K562 (cell line): ENCODE measurements around the gene FILIP1. TPM values are rescaled to one million over a fixed set of nuclear protein-coding genes. Genes with fewer than 3 reads are reported as not detected.

ENCODE experiments used
- ATAC-seq: fragments of 200-7000 bp; cut with Tn5 transposase; 3 replicates; pipeline ENCODE4 v1.9.1; 2020; ENCODE audit warnings: moderate library complexity
- BruUV-seq: library from RNA; stranded (reverse); fragments of 400-500 nt; replicated peaks from 2 replicates; lab custom pipeline; 2021; lab: Mats Ljungman, UMichigan
- CTCF ChIA-PET: fragments of 300-600 bp; formaldehyde crosslinking; extraction: SDS; loops from one replicate; lab custom pipeline; 2021; ENCODE audit warnings: low intra/inter-chr PET ratio; lab: Yijun Ruan, JAX
- POLR2A ChIA-PET: fragments of 300-600, 350-650 bp; sonication (Branson Sonifier 250); formaldehyde crosslinking; extraction: SDS; loops from one replicate; lab custom pipeline; 2021; ENCODE audit warnings: antibody characterized with exemption, inconsistent platforms; lab: Yijun Ruan, JAX
- DNase-seq, 4 experiments: peaks; one replicate each; pipeline versions ENCODE4 v3.0.0 to v3.0.0-alpha.2; 2011 to 2018; ENCODE audit warnings: low spot score in 3 of 4, mixed read lengths in 3 of 4; ENCODE audit errors: extremely low read depth in 1 of 4
- FAIRE-seq: peaks from 2 replicates; lab custom pipeline; 2011; peaks lifted over from hg19 to GRCh38; lab: Jason Lieb, UNC
- H2AFZ ChIP-seq: 2 replicates; pipeline ENCODE4 v1.6.0; 2011; ENCODE audit warnings: low read depth, low read length, control low read depth, inconsistent platforms
- H3K27ac ChIP-seq: fragments of 200-600 bp; 3 replicates; pipeline ENCODE4 v1.8.0; 2011; ENCODE audit warnings: low read depth, mild to moderate bottlenecking, control low read depth, inconsistent platforms, low read length, moderate library complexity, mixed read lengths; ENCODE audit errors: extremely low read depth
- H3K27me3 ChIP-seq, 2 experiments: fragments of 300-600 bp in 1 of 2; 2 replicates in 1 of 2; 3 replicates in 1 of 2; pipeline versions ENCODE4 v1.6.0 to v1.8.0; 2011; ENCODE audit warnings: inconsistent platforms in 2 of 2, low read length in 2 of 2, mild to moderate bottlenecking in 1 of 2, mixed read lengths in 1 of 2, moderate library complexity in 1 of 2; ENCODE audit not compliant: control insufficient read depth in 2 of 2, insufficient read depth in 2 of 2
- H3K36me3 ChIP-seq: fragments of 300-600 bp; 3 replicates; pipeline ENCODE4 v1.8.0; 2011; ENCODE audit warnings: mild to moderate bottlenecking, low read length, inconsistent platforms; ENCODE audit not compliant: control insufficient read depth, insufficient read depth
- H3K4me1 ChIP-seq, 2 experiments: fragments of 200-600 bp in 1 of 2; replicated peaks in 1 of 2; 2 replicates in 1 of 2; 3 replicates in 1 of 2; pipeline versions ENCODE4 v1.5.1 to v1.8.0; 2011; ENCODE audit warnings: inconsistent platforms in 2 of 2, low read length in 2 of 2, mild to moderate bottlenecking in 1 of 2, mixed read lengths in 1 of 2, moderate library complexity in 1 of 2; ENCODE audit not compliant: control insufficient read depth in 2 of 2, insufficient read depth in 2 of 2
- H3K4me2 ChIP-seq: 2 replicates; pipeline ENCODE4 v1.6.1; 2011; ENCODE audit warnings: low read length, control low read depth, inconsistent platforms, mixed read lengths; ENCODE audit not compliant: insufficient read depth
- H3K4me3 ChIP-seq: fragments of 200-600 bp; sonication (generic), shearing (Covaris generic); 2 replicates; pipeline ENCODE4 v1.5.1; 2016; ENCODE audit warnings: control low read depth, inconsistent platforms
- H3K79me2 ChIP-seq: fragments of 200-600 bp; 3 replicates; pipeline ENCODE4 v1.8.0; 2011; ENCODE audit warnings: low read length, inconsistent platforms; ENCODE audit not compliant: control insufficient read depth, insufficient read depth
- H3K9ac ChIP-seq, 2 experiments: 2 replicates each; pipeline versions ENCODE4 v1.6.0 to v1.6.1; 2011; ENCODE audit warnings: low read depth in 2 of 2, low read length in 2 of 2, control low read depth in 1 of 2, inconsistent platforms in 1 of 2, mild to moderate bottlenecking in 1 of 2, mixed read lengths in 1 of 2; ENCODE audit not compliant: insufficient read depth in 1 of 2
- H3K9me1 ChIP-seq: one replicate; pipeline ENCODE4 v1.6.0; 2011; ENCODE audit warnings: inconsistent platforms, mild to moderate bottlenecking, low read length, moderate library complexity; ENCODE audit not compliant: control insufficient read depth, insufficient read depth
- H3K9me3 ChIP-seq: replicated peaks from 2 replicates; pipeline ENCODE4 v1.5.1; 2011; ENCODE audit warnings: low read depth, low read length, inconsistent platforms; ENCODE audit not compliant: control insufficient read depth, insufficient read depth
- H4K20me1 ChIP-seq: replicated peaks from 2 replicates; pipeline ENCODE4 v1.6.1; 2011; ENCODE audit warnings: low read length, inconsistent platforms, mixed read lengths; ENCODE audit not compliant: control insufficient read depth, insufficient read depth
- CTBP1 ChIP-seq: fragments of 450-650 bp; IDR thresholded peaks from 2 replicates; pipeline ENCODE4 v1.6.1; 2016; ENCODE audit warnings: borderline replicate concordance
- DPF2 ChIP-seq: fragments of 450-650 bp; IDR thresholded peaks from 2 replicates; pipeline ENCODE4 v1.6.1; 2016
- HMG20B ChIP-seq: fragments of 250-450 bp; sonication (Bioruptor Pico); IDR thresholded peaks from 2 replicates; pipeline ENCODE4 v1.5.0; 2021; ENCODE audit warnings: mild to moderate bottlenecking
- HOXB6 ChIP-seq: fragments of 250-450 bp; sonication (Bioruptor Pico); IDR thresholded peaks from 2 replicates; pipeline ENCODE4 v1.5.1; 2022; ENCODE audit warnings: mild to moderate bottlenecking, borderline replicate concordance
- SMAD4 ChIP-seq: fragments of 250-450 bp; sonication (Bioruptor Pico); conservative IDR thresholded peaks from 2 replicates; pipeline ENCODE4 v1.8.0; 2021; ENCODE audit warnings: inconsistent platforms, mild to moderate bottlenecking, moderate library complexity
- SOX6 ChIP-seq: fragments of 450-650 bp; IDR thresholded peaks from 2 replicates; pipeline ENCODE4 v1.6.1; 2014; ENCODE audit warnings: mild to moderate bottlenecking
- ZBTB7A ChIP-seq: IDR thresholded peaks from 2 replicates; pipeline ENCODE4 v1.6.1; 2011; ENCODE audit warnings: low read depth, mild to moderate bottlenecking, low read length, moderate library complexity, borderline replicate concordance; ENCODE audit not compliant: control insufficient read depth
- ZFP36 ChIP-seq: fragments of 150-350 bp; IDR thresholded peaks from 2 replicates; pipeline ENCODE4 v1.6.1; 2018; ENCODE audit warnings: low read length, low read depth; ENCODE audit not compliant: partially characterized antibody
- WGBS: fragments of 100-300 bp; shearing (Covaris generic); methylation state at CpG from one replicate; pipeline ENCODE4 v1.1.6; 2016; ENCODE audit warnings: low coverage, mixed read lengths; ENCODE audit not compliant: insufficient coverage; ENCODE audit errors: missing lambda C conversion rate; 5-methylcytosine and 5-hydroxymethylcytosine counted together
- in situ Hi-C: fragments of 300-500 bp; cut with MboI; formaldehyde crosslinking; loops from 4 replicates; pipeline ENCODE4 v1.15.0; 2018; ENCODE audit warnings: inconsistent platforms, mixed read lengths
- intact Hi-C: fragments of 100-400 bp; cut with micrococcal nuclease; formaldehyde crosslinking; loops from 2 replicates; pipeline ENCODE4 v1.14.2; 2022
- polyA plus RNA-seq, 8 experiments: library from polyadenylated mRNA; depleted of rRNA in 4 of 8; stranded (reverse) in 5 of 8; unstranded in 3 of 8; fragments of >200 nt; fragmentation: Nextera tagmentation in 2 of 8; fragmentation: Illumina TruSeq in 1 of 8; extraction: Ambion mirVana in 2 of 8; extraction: Trizol in 1 of 8; gene quantifications; 2 replicates each; pipeline versions ENCODE4 v1.2.1 to v1.2.3, GENCODE V29; 2011 to 2014; ENCODE audit warnings: inconsistent platforms in 1 of 8, missing spikeins in 1 of 8
- total RNA-seq, 7 experiments: library from RNA; depleted of rRNA in 6 of 7; stranded (reverse); fragments of >200 nt in 6 of 7; fragmentation: Illumina TruSeq in 2 of 7; extraction: Trizol in 2 of 7; gene quantifications; 2 replicates each; pipeline versions ENCODE4 v1.2.1 to v1.2.3, GENCODE V29; 2011 to 2021; ENCODE audit warnings: low replicate concordance in 1 of 7
- TF ChIP-seq, protein P1 (sequence below): fragments of 450-650 bp; IDR thresholded peaks from 2 replicates; pipeline ENCODE4 v1.6.1; 2018; ENCODE audit not compliant: partially characterized antibody
- TF ChIP-seq, protein P2 (sequence below), 3 experiments: IDR thresholded peaks in 2 of 3; conservative IDR thresholded peaks in 1 of 3; 2 replicates each; pipeline ENCODE4 v1.5.1; 2011 to 2012; ENCODE audit warnings: low read length in 3 of 3, mild to moderate bottlenecking in 3 of 3, control low read depth in 2 of 3, improper control_type of control experiment in 1 of 3, inconsistent platforms in 1 of 3, low read depth in 1 of 3, mixed read lengths in 1 of 3, moderate library complexity in 1 of 3; ENCODE audit not compliant: insufficient read depth in 2 of 3

Gene FILIP1
- total and polyA plus RNA-seq, 9 of the 15 experiments (the other 6 are each of a cell fraction or from before 2014, with no cell fraction given): 0.03 to 0.25 (median 0.10) TPM; not detected in 1

DNA sequence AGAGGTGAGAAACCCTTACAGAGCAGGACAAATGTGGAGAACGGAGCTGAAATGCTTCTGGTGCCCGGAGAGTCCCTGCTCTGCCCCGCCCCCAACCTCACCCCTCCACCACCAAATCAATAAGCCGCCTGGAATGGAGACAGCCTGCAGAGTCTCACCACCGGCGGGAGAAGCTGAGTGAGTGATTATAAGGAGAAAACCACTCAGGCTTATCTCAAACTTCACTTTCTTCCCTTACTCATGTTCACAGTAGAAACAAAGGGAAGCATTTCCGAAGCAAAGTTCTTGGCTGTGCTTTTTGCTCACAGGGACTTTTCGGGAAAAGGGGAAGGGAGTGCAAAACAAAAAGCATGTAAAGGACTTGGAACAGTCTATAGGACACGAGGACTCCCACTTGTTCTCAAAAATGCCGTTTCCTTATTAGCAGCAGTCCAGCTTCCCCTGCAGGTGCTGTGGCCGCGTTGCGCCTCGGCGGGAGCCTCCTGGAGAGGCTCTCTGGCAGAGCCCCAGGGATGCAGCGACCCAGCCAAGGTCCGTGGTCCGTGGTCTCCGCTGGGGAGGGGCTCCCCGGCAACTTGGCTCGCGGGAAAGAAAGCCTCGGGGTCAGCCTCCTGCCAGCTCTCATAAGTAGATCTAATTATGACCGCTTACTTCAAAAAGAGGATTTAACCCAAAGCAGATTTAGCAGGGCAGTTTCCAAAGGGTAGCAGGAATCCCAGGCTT, 144.2 kb downstream of the FILIP1 start:
- Histone ChIP-seq H3K9me3 (no peaks in the 10 kb centered on the region), H3K4me2 (peak overlapping the region; percentile 51), H3K9ac (peak overlapping the region in 1 of 2 experiments; percentile 87; a peak in 2 of 4 replicates), H2AFZ (peak overlapping the region; percentile 83), H3K9me1 (no peaks in the 10 kb centered on the region), H3K4me1 (peaks cover 6 to 8% of the 10 kb centered on the region in 2 experiments; a peak in 3 of 5 replicates), H4K20me1 (no peaks in the 10 kb centered on the region), H3K4me3 (peak overlapping the region; percentile 21), H3K79me2 (no peaks in the 10 kb centered on the region), H3K36me3 (no peaks in the 10 kb centered on the region), H3K27me3 (peaks cover 3 to 4% of the 10 kb centered on the region in 2 experiments; a peak in 2 of 5 replicates), H3K27ac (no peak overlapping the region)
- in situ Hi-C loops: no loop called here
- 0 out of 2 replicates have a peak, but pooled peaks have one; percentile 35 for TF ChIP-seq DPF2
- no peak for TF ChIP-seq HMG20B
- TF ChIP-seq, protein P1, sequence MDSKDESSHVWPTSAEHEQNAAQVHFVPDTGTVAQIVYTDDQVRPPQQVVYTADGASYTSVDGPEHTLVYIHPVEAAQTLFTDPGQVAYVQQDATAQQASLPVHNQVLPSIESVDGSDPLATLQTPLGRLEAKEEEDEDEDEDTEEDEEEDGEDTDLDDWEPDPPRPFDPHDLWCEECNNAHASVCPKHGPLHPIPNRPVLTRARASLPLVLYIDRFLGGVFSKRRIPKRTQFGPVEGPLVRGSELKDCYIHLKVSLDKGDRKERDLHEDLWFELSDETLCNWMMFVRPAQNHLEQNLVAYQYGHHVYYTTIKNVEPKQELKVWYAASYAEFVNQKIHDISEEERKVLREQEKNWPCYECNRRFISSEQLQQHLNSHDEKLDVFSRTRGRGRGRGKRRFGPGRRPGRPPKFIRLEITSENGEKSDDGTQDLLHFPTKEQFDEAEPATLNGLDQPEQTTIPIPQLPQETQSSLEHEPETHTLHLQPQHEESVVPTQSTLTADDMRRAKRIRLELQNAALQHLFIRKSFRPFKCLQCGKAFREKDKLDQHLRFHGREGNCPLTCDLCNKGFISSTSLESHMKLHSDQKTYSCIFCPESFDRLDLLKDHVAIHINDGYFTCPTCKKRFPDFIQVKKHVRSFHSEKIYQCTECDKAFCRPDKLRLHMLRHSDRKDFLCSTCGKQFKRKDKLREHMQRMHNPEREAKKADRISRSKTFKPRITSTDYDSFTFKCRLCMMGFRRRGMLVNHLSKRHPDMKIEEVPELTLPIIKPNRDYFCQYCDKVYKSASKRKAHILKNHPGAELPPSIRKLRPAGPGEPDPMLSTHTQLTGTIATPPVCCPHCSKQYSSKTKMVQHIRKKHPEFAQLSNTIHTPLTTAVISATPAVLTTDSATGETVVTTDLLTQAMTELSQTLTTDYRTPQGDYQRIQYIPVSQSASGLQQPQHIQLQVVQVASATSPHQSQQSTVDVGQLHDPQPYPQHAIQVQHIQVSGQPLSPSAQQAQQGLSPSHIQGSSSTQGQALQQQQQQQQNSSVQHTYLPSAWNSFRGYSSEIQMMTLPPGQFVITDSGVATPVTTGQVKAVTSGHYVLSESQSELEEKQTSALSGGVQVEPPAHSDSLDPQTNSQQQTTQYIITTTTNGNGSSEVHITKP: peak; percentile 77
- TF ChIP-seq, protein P2, sequence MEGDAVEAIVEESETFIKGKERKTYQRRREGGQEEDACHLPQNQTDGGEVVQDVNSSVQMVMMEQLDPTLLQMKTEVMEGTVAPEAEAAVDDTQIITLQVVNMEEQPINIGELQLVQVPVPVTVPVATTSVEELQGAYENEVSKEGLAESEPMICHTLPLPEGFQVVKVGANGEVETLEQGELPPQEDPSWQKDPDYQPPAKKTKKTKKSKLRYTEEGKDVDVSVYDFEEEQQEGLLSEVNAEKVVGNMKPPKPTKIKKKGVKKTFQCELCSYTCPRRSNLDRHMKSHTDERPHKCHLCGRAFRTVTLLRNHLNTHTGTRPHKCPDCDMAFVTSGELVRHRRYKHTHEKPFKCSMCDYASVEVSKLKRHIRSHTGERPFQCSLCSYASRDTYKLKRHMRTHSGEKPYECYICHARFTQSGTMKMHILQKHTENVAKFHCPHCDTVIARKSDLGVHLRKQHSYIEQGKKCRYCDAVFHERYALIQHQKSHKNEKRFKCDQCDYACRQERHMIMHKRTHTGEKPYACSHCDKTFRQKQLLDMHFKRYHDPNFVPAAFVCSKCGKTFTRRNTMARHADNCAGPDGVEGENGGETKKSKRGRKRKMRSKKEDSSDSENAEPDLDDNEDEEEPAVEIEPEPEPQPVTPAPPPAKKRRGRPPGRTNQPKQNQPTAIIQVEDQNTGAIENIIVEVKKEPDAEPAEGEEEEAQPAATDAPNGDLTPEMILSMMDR (IDR thresholded peaks at IDR 0.05 in 2 of 3, conservative IDR thresholded peaks at IDR 0.05 in 1 of 3; ENCODE audit: insufficient read depth in 2 of 3, low read depth in 1 of 3, low read length in 3 of 3): 0 out of 6 replicates have a peak, but pooled peaks of 1 of the 3 experiments have one; percentile 7
- peak; percentile 12 for TF ChIP-seq ZFP36
- TF ChIP-seq CTBP1: 0 out of 2 replicates have a peak, but pooled peaks have one; percentile 13
- TF ChIP-seq SMAD4 (CRISPR knock-in tag): no peak
- TF ChIP-seq SOX6: 0 out of 2 replicates have a peak, but pooled peaks have one; percentile 29
- TF ChIP-seq HOXB6 (CRISPR knock-in tag): no peak
- TF ChIP-seq ZBTB7A: peak; percentile 33; the same call in 1 of the 2 replicates
- FAIRE-seq: no peak
- ChIA-PET CTCF (no interaction called here), POLR2A (interaction anchor here (0.6 kb wide), 1 partner anchor 10 kb away, joined by 3 read pairs; no protein-coding TSS in a partner anchor)
- WGBS: under 1% methylated on average over 20 of the region's 24 CpGs
- ATAC-seq: peak; percentile 74
- intact Hi-C loops: no loop called here
- DNase-seq: peak; percentile 10 to 27 (median 12)
- no TSS peak for BruUV-seq
